Tibial nerve (tissue), 3 donors: Measurements from ENCODE around the gene FAM124A.

Source experiments
- CTCF ChIP-seq, 5 experiments: fragments of 200-600 bp in 3 of 5; fragments of 450-650 bp in 2 of 5; sonication (generic) in 3 of 5; IDR thresholded peaks; one replicate each; pipeline ENCODE4 v1.5.1; 2016 to 2019; ENCODE audit warnings: antibody characterized with exemption in 5 of 5, mild to moderate bottlenecking in 3 of 5, moderate library complexity in 2 of 5
- POLR2A ChIP-seq, 2 donors: fragments of 450-650 bp; IDR thresholded peaks; one replicate each; pipeline ENCODE4 v1.6.1; 2017; ENCODE audit warnings: antibody characterized with exemption in 2 of 2, mild to moderate bottlenecking in 2 of 2, moderate library complexity in 2 of 2

- no peak for TF ChIP-seq POLR2A (IDR thresholded peaks at IDR 0.05)
- no peak for TF ChIP-seq CTCF (IDR thresholded peaks at IDR 0.05)
These were observed 20.3 kb upstream of the FAM124A start for GRCh38 chr13:51201886-51202285.
